GM20000 (cell line): ENCODE results near the gene C5orf46.

ENCODE experiments used
- DNase-seq: peaks from one replicate; pipeline ENCODE4 v3.0.0; 2012; ENCODE audit warnings: low spot score
- TF ChIP-seq, protein P1 (sequence below): IDR thresholded peaks from 2 replicates; pipeline ENCODE4 v1.5.1; 2012; ENCODE audit warnings: mild to moderate bottlenecking, control low read depth; ENCODE audit errors: extremely low read depth, missing control alignments

C5orf46 gene

DNA sequence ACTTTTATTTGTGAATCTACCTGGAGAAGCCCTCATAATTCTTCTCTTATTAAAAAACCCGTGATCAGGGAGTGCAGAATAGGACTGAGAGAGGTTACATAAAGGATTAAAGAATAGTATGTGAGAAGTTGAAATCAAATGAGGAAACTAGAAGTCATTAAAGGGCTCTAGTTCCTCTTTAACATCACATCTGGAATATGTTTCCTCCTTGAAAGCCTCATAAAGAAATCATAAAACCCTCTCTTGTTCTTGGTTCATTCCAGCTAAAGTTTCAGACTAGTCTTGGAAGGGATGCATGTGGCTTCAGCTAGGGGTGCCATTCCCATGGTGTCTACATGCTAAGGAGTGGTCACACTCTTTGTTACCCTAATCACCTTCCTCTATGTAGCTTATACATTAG lies 5.7 kb upstream of the C5orf46 start:
- no peak for DNase-seq
- TF ChIP-seq, protein P1, sequence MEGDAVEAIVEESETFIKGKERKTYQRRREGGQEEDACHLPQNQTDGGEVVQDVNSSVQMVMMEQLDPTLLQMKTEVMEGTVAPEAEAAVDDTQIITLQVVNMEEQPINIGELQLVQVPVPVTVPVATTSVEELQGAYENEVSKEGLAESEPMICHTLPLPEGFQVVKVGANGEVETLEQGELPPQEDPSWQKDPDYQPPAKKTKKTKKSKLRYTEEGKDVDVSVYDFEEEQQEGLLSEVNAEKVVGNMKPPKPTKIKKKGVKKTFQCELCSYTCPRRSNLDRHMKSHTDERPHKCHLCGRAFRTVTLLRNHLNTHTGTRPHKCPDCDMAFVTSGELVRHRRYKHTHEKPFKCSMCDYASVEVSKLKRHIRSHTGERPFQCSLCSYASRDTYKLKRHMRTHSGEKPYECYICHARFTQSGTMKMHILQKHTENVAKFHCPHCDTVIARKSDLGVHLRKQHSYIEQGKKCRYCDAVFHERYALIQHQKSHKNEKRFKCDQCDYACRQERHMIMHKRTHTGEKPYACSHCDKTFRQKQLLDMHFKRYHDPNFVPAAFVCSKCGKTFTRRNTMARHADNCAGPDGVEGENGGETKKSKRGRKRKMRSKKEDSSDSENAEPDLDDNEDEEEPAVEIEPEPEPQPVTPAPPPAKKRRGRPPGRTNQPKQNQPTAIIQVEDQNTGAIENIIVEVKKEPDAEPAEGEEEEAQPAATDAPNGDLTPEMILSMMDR: no peak

DNA sequence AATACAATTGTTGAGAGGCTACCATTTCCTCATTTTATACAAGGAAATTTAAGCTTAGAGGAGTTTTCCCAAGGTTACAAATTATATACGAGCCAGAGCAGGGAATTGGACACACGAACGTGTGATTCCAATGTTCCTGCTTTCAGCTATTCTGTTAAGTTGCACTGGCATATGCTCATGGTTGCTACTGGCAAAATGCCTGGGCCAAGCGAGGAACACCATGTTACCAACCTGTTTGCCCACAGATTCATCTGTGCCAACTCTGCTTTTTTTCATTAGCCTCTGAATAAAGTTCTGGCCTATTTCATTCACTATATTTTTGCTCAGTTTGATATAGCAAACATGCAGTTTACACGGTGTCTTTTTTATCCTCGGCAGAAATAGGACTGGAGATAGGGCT lies 5.1 kb upstream of the C5orf46 start:
- TF ChIP-seq, protein P1: no peak
- DNase-seq: no peak

DNA sequence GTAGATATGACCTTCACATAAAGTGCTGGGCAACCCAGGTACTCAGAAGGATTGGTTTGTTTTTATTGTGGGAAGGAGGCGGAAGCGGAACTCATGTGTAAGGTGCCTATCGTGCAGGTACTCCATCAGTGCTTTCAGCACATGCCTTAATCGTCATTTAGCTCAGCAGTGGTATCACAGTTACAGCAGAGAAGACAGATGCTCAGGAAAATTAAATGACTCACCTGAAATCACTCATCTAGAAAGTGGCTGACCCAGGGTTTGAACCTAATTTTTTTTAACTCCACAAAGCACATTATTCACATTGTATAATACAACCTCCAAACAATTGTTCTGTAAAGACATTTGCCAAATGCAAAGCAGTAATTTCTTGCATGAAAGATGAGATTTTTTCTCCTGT lies 2.2 kb downstream of the C5orf46 start:
- no peak for DNase-seq
- TF ChIP-seq, protein P1: no peak

DNA sequence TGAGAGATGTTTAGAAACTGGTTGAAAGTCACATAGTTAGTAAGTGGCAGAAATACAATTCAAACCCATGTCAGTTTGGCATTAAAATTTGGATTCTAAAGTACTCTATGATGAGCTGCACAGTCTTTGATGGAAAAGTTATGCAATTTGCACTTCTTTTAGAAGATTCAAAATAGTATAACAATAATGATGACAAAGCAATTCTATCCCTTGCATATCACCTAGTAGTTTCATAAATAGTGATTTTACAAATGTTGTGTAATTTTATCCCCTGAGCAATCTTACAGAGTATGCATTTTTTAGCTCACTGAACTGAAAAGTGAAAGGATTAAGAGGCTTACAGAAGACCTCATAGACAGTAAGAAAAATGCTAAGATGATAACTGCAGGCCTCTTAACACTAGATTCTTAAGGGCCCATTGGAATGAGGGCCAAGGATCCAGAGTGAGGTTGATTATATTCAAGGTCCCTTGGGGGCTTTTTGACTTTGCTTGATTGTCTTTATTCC lies 3.7 kb downstream of the C5orf46 start:
- TF ChIP-seq, protein P1: no peak
- no peak for DNase-seq

DNA sequence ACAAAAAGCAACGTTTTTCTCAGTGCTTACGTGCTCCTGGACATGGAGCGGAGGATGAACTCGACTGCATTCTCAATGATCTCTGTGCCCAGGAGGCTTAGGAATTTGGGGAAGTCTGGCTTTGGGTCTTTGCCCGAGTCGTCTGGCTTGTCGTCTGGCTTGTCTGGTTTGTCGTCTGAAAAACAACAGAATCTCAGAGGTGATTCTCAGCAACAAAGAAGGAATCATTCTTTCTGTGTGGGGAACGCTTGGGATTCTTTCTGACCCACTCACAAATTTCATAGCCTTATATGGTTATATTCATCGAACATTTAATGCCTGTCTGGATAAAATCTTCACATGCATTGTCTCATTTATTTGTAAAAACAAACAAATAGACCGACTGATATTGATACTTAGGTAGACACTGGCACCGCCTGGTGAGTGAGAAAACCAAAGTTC lies 4.7 kb downstream of the C5orf46 start:
- DNase-seq: no peak
- TF ChIP-seq, protein P1: no peak

DNA sequence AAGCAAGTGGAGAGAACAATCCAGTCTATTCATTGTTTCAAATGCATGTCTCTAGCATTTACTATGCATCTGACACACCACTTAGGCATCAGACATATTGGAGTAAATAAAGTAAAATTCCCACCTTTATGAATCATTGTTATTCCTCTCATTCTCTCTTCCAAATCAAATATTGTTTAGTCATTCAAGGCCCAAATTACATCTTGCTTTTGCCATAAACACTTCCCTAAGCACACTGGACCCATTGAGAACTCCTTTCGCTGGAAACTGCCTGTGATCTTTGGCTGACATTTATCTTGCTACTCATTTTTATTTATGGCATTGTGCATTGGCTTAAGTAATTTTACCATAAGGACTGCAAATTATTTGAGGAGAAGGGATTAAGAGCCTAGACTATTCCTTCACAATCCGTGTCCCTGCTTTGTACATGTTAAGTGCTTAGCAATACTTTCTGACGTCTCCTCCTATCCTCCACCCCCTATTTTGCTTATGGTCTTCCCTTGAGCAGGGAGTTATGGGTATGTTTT lies 7.4 kb downstream of the C5orf46 start:
- TF ChIP-seq, protein P1: no peak
- DNase-seq: no peak

DNA sequence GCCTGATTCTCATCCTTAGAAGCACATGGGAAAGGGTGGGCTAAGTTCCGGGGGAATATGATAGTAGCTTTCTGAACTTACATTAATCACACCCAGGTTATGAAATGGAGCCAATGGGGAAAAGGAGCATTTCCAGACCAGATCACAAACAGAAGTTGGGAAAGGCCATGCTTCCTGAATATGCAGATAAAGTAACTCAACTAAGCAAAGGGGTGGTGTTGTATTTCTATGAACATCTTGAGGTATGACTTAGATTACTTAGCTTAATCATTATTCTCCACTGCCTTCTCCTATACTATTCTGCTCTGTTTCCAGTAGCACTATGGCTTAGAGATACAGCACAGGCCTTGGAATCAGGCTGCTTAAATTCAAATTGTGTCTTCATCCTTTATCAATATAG lies 10.5 kb downstream of the C5orf46 start:
- TF ChIP-seq, protein P1: no peak
- no peak for DNase-seq
